HL-60 (cell line): ENCODE measurements around the gene HLX.

Experiments
- CTCF ChIP-seq: IDR thresholded peaks from one replicate; pipeline ENCODE4 v1.5.1; 2011; ENCODE audit warnings: low read length, control low read depth, inconsistent platforms; ENCODE audit not compliant: insufficient read depth
- GABPA ChIP-seq: IDR thresholded peaks from 2 replicates; pipeline ENCODE4 v1.6.1; 2012; ENCODE audit warnings: low read depth
- POLR2AphosphoS5 ChIP-seq: IDR thresholded peaks from 2 replicates; pipeline ENCODE4 v1.6.1; 2012; ENCODE audit warnings: low read depth
- REST ChIP-seq: IDR thresholded peaks from 2 replicates; pipeline ENCODE4 v1.6.1; 2012; ENCODE audit warnings: low read depth; ENCODE audit not compliant: insufficient replicate concordance

- TF ChIP-seq GABPA (no peak), CTCF (no peak), POLR2AphosphoS5 (no peak), REST (no peak)
These were observed 49.1 kb downstream of the HLX start for GRCh38 chr1:220928320-220928719.
